HepG2 (cell line): ENCODE measurements around the gene UGP2. TPM values are rescaled to one million over a fixed set of nuclear protein-coding genes. Genes with fewer than 3 reads are reported as not detected.

Experiments
- AGO2 ChIP-seq: fragments of 200-400 bp; formaldehyde crosslinking; optimal IDR thresholded peaks from 2 replicates; pipeline ENCODE3; 2017; ENCODE audit warnings: mild to moderate bottlenecking, low read depth, low read length, moderate library complexity
- BRCA1 ChIP-seq: sonication (generic); formaldehyde crosslinking; IDR thresholded peaks from 2 replicates; pipeline ENCODE4 v1.4.0; 2020; ENCODE audit warnings: missing genetic modification reagents
- CCDC6 ChIP-seq: sonication (generic); formaldehyde crosslinking; IDR thresholded peaks from 2 replicates; pipeline ENCODE4 v1.8.1; 2022; ENCODE audit warnings: mild to moderate bottlenecking, missing genetic modification reagents, moderate library complexity
- DMAP1 ChIP-seq: IDR thresholded peaks from 2 replicates; pipeline ENCODE4 v1.6.1; 2016
- FOSL2 ChIP-seq: sonication (generic); formaldehyde crosslinking; IDR thresholded peaks from 2 replicates; pipeline ENCODE4 v1.4.0; 2020; ENCODE audit warnings: missing genetic modification reagents
- HDAC2 ChIP-seq: sonication (generic); formaldehyde crosslinking; IDR thresholded peaks from 2 replicates; pipeline ENCODE4 v1.4.0; 2020; ENCODE audit warnings: missing genetic modification reagents
- HMG20B ChIP-seq: conservative IDR thresholded peaks from 2 replicates; pipeline ENCODE4 v1.6.1; 2016; ENCODE audit warnings: missing genetic modification reagents, missing compliant biosample characterization
- HNRNPK ChIP-seq: fragments of 200-400 bp; formaldehyde crosslinking; IDR thresholded peaks from 2 replicates; pipeline ENCODE4 v1.6.1; 2018; ENCODE audit warnings: low read length, low read depth, moderate library complexity, mild to moderate bottlenecking; ENCODE audit not compliant: poor library complexity, severe bottlenecking
- JARID2 ChIP-seq: sonication (generic); formaldehyde crosslinking; IDR thresholded peaks from 2 replicates; pipeline ENCODE4 v1.8.1; 2023; ENCODE audit warnings: missing genetic modification reagents, inconsistent platforms; ENCODE audit not compliant: insufficient replicate concordance
- KDM5B ChIP-seq: sonication (generic); formaldehyde crosslinking; IDR thresholded peaks from 2 replicates; pipeline ENCODE4 v1.4.0; 2020; ENCODE audit warnings: missing genetic modification reagents, mild to moderate bottlenecking, borderline replicate concordance
- KLF13 ChIP-seq: sonication (generic); formaldehyde crosslinking; IDR thresholded peaks from 2 replicates; pipeline ENCODE4 v1.4.0; 2020; ENCODE audit warnings: mild to moderate bottlenecking, missing genetic modification reagents
- KLF15 ChIP-seq: sonication (generic); formaldehyde crosslinking; IDR thresholded peaks from 2 replicates; pipeline ENCODE4 v1.8.1; 2023; ENCODE audit warnings: borderline replicate concordance, mild to moderate bottlenecking, inconsistent platforms, missing genetic modification reagents, mixed read lengths
- MAFF ChIP-seq: IDR thresholded peaks from 2 replicates; pipeline ENCODE4 v1.6.1; 2011; ENCODE audit warnings: low read depth, low read length, improper control_type of control experiment
- MED1 ChIP-seq: sonication (generic); formaldehyde crosslinking; IDR thresholded peaks from 2 replicates; pipeline ENCODE4 v1.4.0; 2020; ENCODE audit warnings: missing genetic modification reagents
- PITX1 ChIP-seq: sonication (generic); formaldehyde crosslinking; IDR thresholded peaks from 2 replicates; pipeline ENCODE4 v1.5.1; 2020; ENCODE audit warnings: mild to moderate bottlenecking, missing genetic modification reagents
- STAT5B ChIP-seq: sonication (generic); formaldehyde crosslinking; IDR thresholded peaks from 2 replicates; pipeline ENCODE4 v1.4.0; 2020; ENCODE audit warnings: missing genetic modification reagents
- TBL1XR1 ChIP-seq: fragments of 150-350 bp; IDR thresholded peaks from 2 replicates; pipeline ENCODE4 v1.6.1; 2014; ENCODE audit warnings: borderline replicate concordance, low read length; ENCODE audit not compliant: partially characterized antibody
- TP53 ChIP-seq: sonication (generic); formaldehyde crosslinking; conservative IDR thresholded peaks from 2 replicates; pipeline ENCODE4 v1.4.0; 2020; ENCODE audit warnings: missing genetic modification reagents
- ZFP36L1 ChIP-seq: sonication (generic); formaldehyde crosslinking; IDR thresholded peaks from 2 replicates; pipeline ENCODE4 v1.8.0; 2022; ENCODE audit warnings: mild to moderate bottlenecking, missing genetic modification reagents, moderate library complexity
- ZKSCAN8 ChIP-seq: IDR thresholded peaks from 2 replicates; pipeline ENCODE4 v1.6.1; 2016; ENCODE audit warnings: borderline replicate concordance, missing genetic modification reagents, missing compliant biosample characterization
- ZMAT3 ChIP-seq: sonication (generic); formaldehyde crosslinking; conservative IDR thresholded peaks from 2 replicates; pipeline ENCODE4 v1.7.0; 2021; ENCODE audit warnings: missing genetic modification reagents
- ZNF891 ChIP-seq: sonication (generic); formaldehyde crosslinking; IDR thresholded peaks from 2 replicates; pipeline ENCODE4 v1.5.0; 2020; ENCODE audit warnings: mild to moderate bottlenecking, missing genetic modification reagents
- ZSCAN29 ChIP-seq: sonication (generic); formaldehyde crosslinking; conservative IDR thresholded peaks from 2 replicates; pipeline ENCODE4 v1.4.0; 2020; ENCODE audit warnings: mild to moderate bottlenecking, missing genetic modification reagents
- polyA plus RNA-seq, 8 experiments: library from polyadenylated mRNA; depleted of rRNA in 3 of 8; stranded (reverse) in 7 of 8; unstranded in 1 of 8; fragments of >200 nt; fragmentation: Illumina TruSeq in 4 of 8; extraction: Trizol in 4 of 8; gene quantifications; 2 replicates each; pipeline versions ENCODE4 v1.2.1 to v1.2.3, GENCODE V29; 2011 to 2016; ENCODE audit warnings: low read depth in 4 of 8, missing spikeins in 1 of 8, mixed read lengths in 1 of 8; ENCODE audit not compliant: insufficient read depth in 1 of 8
- total RNA-seq, 5 experiments: library from RNA; depleted of rRNA; stranded (reverse); fragments of >200 nt; fragmentation: Illumina TruSeq; extraction: Trizol; gene quantifications; 2 replicates each; pipeline ENCODE4 v1.2.3, GENCODE V29; 2016; ENCODE audit warnings: low read depth in 1 of 5
- TF ChIP-seq, protein P1 (sequence below): sonication (generic); formaldehyde crosslinking; IDR thresholded peaks from 2 replicates; pipeline ENCODE4 v1.4.0; 2020; ENCODE audit warnings: mild to moderate bottlenecking, low read depth, missing genetic modification reagents
- TF ChIP-seq, protein P2 (sequence below): sonication (generic); formaldehyde crosslinking; conservative IDR thresholded peaks from 2 replicates; pipeline ENCODE4 v1.8.0; 2022; ENCODE audit warnings: mild to moderate bottlenecking, moderate library complexity, missing genetic modification reagents
- TF ChIP-seq, protein P3 (sequence below), 2 experiments: IDR thresholded peaks; 2 replicates each; pipeline ENCODE4 v1.6.1; 2011 to 2012; ENCODE audit warnings: low read length in 2 of 2, borderline replicate concordance in 1 of 2, low read depth in 1 of 2, mild to moderate bottlenecking in 1 of 2, moderate library complexity in 1 of 2

The UGP2 gene
- total and polyA plus RNA-seq, 2 of the 13 experiments (the other 11 are each of a cell fraction or from before 2014, with no cell fraction given): 96.0 to 134 TPM

DNA sequence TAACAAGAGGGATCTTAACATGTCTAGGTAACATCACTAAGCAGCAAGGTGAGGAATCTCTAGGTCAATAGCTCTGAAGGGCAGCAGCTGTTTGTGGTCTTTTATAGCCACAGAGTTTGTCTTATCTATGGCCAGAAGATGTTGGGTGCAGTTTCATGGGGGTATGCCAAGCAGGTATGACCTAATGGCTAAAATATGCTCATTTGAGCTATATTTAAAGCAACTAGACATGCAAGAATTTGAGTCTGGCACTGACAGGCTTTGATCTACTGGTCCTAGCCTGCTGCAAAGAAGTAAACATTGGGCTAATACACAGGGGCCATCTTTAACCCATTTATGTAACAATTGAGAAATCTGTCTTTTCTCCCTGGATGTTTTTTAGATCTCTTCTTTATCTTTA is 13.9 kb upstream of the UGP2 start (continued):
- no peak for TF ChIP-seq HNRNPK
- no peak for TF ChIP-seq ZMAT3
- peak; percentile 63 for TF ChIP-seq HDAC2 (CRISPR knock-in tag)
- TF ChIP-seq KLF15 (CRISPR knock-in tag): no peak
- TF ChIP-seq DMAP1: no peak
- TF ChIP-seq, protein P1, sequence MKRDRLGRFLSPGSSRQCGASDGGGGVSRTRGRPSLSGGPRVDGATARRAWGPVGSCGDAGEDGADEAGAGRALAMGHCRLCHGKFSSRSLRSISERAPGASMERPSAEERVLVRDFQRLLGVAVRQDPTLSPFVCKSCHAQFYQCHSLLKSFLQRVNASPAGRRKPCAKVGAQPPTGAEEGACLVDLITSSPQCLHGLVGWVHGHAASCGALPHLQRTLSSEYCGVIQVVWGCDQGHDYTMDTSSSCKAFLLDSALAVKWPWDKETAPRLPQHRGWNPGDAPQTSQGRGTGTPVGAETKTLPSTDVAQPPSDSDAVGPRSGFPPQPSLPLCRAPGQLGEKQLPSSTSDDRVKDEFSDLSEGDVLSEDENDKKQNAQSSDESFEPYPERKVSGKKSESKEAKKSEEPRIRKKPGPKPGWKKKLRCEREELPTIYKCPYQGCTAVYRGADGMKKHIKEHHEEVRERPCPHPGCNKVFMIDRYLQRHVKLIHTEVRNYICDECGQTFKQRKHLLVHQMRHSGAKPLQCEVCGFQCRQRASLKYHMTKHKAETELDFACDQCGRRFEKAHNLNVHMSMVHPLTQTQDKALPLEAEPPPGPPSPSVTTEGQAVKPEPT: no peak
- peak; percentile 76; the same call in 1 of the 2 replicates for TF ChIP-seq ZKSCAN8 (CRISPR knock-in tag)
- TF ChIP-seq MED1 (CRISPR knock-in tag): peak; percentile 73
- no peak for TF ChIP-seq AGO2
- no peak for TF ChIP-seq JARID2
- TF ChIP-seq HMG20B (CRISPR knock-in tag): no peak
- TF ChIP-seq STAT5B (CRISPR knock-in tag): no peak
- TF ChIP-seq FOSL2 (CRISPR knock-in tag): peak; percentile 90
- no peak for TF ChIP-seq ZSCAN29
- TF ChIP-seq KDM5B: no peak
- no peak for TF ChIP-seq ZFP36L1
- TF ChIP-seq, protein P2, sequence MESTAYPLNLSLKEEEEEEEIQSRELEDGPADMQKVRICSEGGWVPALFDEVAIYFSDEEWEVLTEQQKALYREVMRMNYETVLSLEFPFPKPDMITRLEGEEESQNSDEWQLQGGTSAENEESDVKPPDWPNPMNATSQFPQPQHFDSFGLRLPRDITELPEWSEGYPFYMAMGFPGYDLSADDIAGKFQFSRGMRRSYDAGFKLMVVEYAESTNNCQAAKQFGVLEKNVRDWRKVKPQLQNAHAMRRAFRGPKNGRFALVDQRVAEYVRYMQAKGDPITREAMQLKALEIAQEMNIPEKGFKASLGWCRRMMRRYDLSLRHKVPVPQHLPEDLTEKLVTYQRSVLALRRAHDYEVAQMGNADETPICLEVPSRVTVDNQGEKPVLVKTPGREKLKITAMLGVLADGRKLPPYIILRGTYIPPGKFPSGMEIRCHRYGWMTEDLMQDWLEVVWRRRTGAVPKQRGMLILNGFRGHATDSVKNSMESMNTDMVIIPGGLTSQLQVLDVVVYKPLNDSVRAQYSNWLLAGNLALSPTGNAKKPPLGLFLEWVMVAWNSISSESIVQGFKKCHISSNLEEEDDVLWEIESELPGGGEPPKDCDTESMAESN: no peak
- TF ChIP-seq KLF13: no peak
- no peak for TF ChIP-seq BRCA1 (CRISPR knock-in tag)
- no peak for TF ChIP-seq CCDC6
- peak; percentile 8; the same call in 1 of the 2 replicates for TF ChIP-seq MAFF
- TF ChIP-seq, protein P3, sequence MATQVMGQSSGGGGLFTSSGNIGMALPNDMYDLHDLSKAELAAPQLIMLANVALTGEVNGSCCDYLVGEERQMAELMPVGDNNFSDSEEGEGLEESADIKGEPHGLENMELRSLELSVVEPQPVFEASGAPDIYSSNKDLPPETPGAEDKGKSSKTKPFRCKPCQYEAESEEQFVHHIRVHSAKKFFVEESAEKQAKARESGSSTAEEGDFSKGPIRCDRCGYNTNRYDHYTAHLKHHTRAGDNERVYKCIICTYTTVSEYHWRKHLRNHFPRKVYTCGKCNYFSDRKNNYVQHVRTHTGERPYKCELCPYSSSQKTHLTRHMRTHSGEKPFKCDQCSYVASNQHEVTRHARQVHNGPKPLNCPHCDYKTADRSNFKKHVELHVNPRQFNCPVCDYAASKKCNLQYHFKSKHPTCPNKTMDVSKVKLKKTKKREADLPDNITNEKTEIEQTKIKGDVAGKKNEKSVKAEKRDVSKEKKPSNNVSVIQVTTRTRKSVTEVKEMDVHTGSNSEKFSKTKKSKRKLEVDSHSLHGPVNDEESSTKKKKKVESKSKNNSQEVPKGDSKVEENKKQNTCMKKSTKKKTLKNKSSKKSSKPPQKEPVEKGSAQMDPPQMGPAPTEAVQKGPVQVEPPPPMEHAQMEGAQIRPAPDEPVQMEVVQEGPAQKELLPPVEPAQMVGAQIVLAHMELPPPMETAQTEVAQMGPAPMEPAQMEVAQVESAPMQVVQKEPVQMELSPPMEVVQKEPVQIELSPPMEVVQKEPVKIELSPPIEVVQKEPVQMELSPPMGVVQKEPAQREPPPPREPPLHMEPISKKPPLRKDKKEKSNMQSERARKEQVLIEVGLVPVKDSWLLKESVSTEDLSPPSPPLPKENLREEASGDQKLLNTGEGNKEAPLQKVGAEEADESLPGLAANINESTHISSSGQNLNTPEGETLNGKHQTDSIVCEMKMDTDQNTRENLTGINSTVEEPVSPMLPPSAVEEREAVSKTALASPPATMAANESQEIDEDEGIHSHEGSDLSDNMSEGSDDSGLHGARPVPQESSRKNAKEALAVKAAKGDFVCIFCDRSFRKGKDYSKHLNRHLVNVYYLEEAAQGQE (IDR thresholded peaks at IDR 0.05; ENCODE audit: borderline replicate concordance in 1 of 2, low read depth in 1 of 2, low read length in 2 of 2): 0 out of 4 replicates have a peak, but pooled peaks of 1 of the 2 experiments have one; percentile 32
- no peak for TF ChIP-seq TP53 (CRISPR knock-in tag)
- peak; percentile 90 for TF ChIP-seq TBL1XR1
- peak; percentile 65 for TF ChIP-seq PITX1 (CRISPR knock-in tag)
- TF ChIP-seq ZNF891: no peak
